Lower leg skin (tissue), 3 donors: Measurements from ENCODE around the gene RASA4B.

ENCODE experiments used
- CTCF ChIP-seq, 3 donors: fragments of 450-650 bp; IDR thresholded peaks; one replicate each; pipeline ENCODE4 v1.5.1; 2016; ENCODE audit warnings: antibody characterized with exemption in 3 of 3, mild to moderate bottlenecking in 3 of 3, moderate library complexity in 2 of 3
- POLR2A ChIP-seq, 2 donors: fragments of 450-650 bp; IDR thresholded peaks; one replicate each; pipeline ENCODE4 v1.6.1; 2016 to 2017; ENCODE audit warnings: antibody characterized with exemption in 2 of 2, mild to moderate bottlenecking in 1 of 2, moderate library complexity in 1 of 2

- TF ChIP-seq POLR2A (IDR thresholded peaks at IDR 0.05) = no peak
- no peak for TF ChIP-seq CTCF (IDR thresholded peaks at IDR 0.05)
These were observed 45.2 kb downstream of the RASA4B start for GRCh38 chr7:102472126-102473041.
